HAP-1 (cell line): ENCODE measurements around the gene RASAL2.

Experiments used
- DNase-seq, 2 experiments: peaks; one replicate each; pipeline ENCODE4 v3.0.0-alpha.2; 2016 to 2020; ENCODE audit warnings: low spot score in 2 of 2
- H3K27me3 ChIP-seq: fragments of 250-450 bp; sonication (Bioruptor Pico); 2 replicates; pipeline ENCODE4 v1.5.1; 2020; ENCODE audit warnings: low read depth, mild to moderate bottlenecking, moderate library complexity
- H3K36me3 ChIP-seq: fragments of 250-450 bp; sonication (Bioruptor Pico); replicated peaks from 2 replicates; pipeline ENCODE4 v1.5.1; 2020; ENCODE audit warnings: mild to moderate bottlenecking
- H3K4me1 ChIP-seq: fragments of 250-450 bp; sonication (Bioruptor Pico); 2 replicates; pipeline ENCODE4 v1.5.1; 2020; ENCODE audit warnings: mild to moderate bottlenecking
- H3K4me3 ChIP-seq: fragments of 250-450 bp; sonication (Bioruptor Pico); 2 replicates; pipeline ENCODE4 v1.5.1; 2020; ENCODE audit warnings: mild to moderate bottlenecking, moderate library complexity
- H3K9me3 ChIP-seq: fragments of 250-450 bp; sonication (Bioruptor Pico); 2 replicates; pipeline ENCODE4 v1.5.1; 2020; ENCODE audit warnings: mild to moderate bottlenecking, moderate library complexity
- in situ Hi-C: fragments of 300-500 bp; cut with MboI; formaldehyde crosslinking; loops from 3 replicates; pipeline ENCODE4 v1.14.3; 2020; ENCODE audit warnings: low sequenced_read_pairs, inconsistent platforms, mixed read lengths

Gene RASAL2

DNA sequence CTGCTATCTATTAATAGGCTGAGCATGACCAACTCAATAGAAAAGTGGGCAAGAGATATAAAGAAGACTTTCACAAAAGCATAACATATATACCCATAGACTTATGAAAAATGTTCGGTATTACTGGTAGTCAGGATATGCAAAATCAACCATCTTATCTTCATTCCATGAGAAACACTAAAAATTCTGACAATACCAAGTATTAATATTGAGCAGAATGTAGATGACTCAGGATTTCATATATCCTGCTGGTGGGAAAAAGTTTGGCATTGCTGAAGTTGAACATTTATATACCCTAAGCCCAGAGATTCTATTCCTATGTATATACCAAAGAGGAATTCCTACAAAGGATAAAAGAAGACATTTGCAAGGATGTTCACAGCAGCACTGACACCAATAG is 264.6 kb downstream of the RASAL2 start:
- in situ Hi-C loops = no loop called here
- Histone ChIP-seq H3K4me1 (no peaks in the 10 kb centered on the region), H3K9me3 (no peaks in the 10 kb centered on the region), H3K4me3 (no peak overlapping the region), H3K27me3 (no peaks in the 10 kb centered on the region), H3K36me3 (no peaks in the 10 kb centered on the region)
- no peak for DNase-seq

DNA sequence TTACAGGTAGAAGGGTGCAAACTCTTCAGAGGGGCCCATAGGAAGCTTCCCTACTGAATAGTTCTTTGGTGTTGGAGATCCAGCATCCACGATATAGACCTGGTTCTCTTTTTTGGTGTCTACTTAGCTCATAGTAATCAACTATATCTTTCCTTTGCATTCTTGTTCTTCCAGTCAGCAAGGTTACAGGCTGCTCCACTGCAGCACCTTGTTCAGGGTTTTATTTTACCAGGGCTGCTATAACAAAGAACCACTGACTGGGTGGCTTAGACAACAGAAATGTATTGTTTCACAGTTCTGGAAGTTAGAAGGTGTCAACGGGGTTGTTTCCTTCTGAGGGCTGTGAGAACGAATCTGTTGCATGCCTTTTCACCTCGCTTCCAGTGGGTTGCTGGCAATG is 266.5 kb downstream of the RASAL2 start:
- DNase-seq = no peak
- H3K36me3 ChIP-seq = no peaks in the 10 kb centered on the region
- H3K4me1 ChIP-seq = no peaks in the 10 kb centered on the region
- no peaks in the 10 kb centered on the region for H3K27me3 ChIP-seq
- no peak overlapping the region for H3K4me3 ChIP-seq
- in situ Hi-C loops = no loop called here
- H3K9me3 ChIP-seq = no peaks in the 10 kb centered on the region

DNA sequence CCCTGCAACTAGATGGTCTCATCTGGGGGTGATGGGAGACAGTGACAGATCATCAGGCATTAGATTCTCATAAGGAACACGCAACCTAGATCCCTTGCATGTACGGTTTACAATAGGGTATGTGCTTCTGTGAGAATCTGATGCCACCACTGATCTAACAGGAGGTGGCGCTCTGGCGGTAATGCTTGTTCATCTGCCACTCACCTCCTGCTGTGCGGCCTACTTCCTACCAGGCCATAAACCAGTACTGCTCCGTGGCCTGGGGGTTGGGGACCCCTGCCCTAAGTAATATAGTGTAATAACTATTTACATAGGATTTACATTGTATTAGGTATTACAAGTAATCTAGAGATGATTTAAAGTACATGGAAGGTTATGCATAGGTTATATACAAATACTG is 267.9 kb downstream of the RASAL2 start:
- Histone ChIP-seq H3K4me3 (no peak overlapping the region), H3K36me3 (no peaks in the 10 kb centered on the region), H3K27me3 (no peaks in the 10 kb centered on the region), H3K4me1 (no peaks in the 10 kb centered on the region), H3K9me3 (no peaks in the 10 kb centered on the region)
- in situ Hi-C loops = no loop called here
- no peak for DNase-seq

DNA sequence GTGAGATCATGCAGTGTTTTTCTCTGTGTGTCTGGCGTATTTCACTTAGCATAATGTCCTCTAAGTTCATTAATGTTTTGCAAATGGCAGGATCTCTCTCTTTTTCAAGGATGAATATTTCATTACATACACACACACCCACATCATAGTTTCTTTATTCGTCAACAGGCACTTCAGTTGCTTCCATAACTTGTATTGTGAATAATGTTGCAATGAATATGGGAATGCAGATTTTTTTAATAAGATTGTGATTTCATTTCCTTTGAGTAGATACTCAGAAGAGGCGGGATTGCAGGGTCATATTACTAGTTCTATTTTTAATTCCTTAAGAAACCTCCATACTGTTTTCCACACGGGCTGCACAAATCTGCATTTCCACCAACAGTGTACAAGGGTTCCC is 268.8 kb downstream of the RASAL2 start:
- Histone ChIP-seq H3K4me1 (no peaks in the 10 kb centered on the region), H3K9me3 (no peaks in the 10 kb centered on the region), H3K27me3 (no peaks in the 10 kb centered on the region), H3K4me3 (no peak overlapping the region), H3K36me3 (no peaks in the 10 kb centered on the region)
- no peak for DNase-seq
- in situ Hi-C loops = no loop called here

DNA sequence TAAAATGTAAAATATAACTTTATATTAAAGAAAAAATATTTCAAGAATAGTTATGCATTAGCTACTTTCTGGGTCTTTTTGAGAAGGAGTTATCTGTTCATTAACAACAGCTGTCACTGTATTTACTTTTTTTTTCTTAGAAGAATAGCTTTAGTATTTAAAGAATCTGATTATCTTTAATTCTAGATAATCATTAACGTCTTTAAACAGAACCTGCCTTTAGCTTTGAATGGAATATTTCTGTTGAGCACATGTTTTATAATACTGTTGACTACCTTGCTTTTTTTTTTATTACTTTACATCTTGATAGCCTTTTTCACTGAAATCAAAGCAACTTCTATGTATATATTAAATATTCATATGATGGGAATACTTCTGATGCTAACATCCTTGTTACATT is 270.9 kb downstream of the RASAL2 start:
- Histone ChIP-seq H3K4me3 (no peak overlapping the region), H3K36me3 (no peaks in the 10 kb centered on the region), H3K9me3 (no peaks in the 10 kb centered on the region), H3K4me1 (no peaks in the 10 kb centered on the region), H3K27me3 (no peaks in the 10 kb centered on the region)
- no peak for DNase-seq
- in situ Hi-C loops = no loop called here

DNA sequence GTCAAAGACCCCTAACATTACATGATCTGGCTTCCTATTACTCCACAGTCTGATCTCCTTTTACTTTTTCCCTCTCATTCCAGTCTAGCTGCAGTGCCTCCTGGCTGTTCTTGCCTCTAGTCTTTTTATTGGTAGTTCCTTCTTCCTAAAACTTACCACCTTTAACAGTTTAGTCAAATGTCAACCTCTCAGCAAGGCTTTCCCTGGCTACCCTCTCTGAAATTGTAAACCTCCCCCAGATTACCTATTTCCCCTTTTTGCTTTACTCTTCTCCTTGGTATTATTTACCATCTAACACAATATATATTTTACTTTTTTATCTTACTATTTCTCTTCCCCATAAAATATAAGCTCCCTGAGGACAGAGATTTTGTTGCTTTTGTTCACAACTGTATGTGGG is 273.2 kb downstream of the RASAL2 start:
- no peak for DNase-seq

DNA sequence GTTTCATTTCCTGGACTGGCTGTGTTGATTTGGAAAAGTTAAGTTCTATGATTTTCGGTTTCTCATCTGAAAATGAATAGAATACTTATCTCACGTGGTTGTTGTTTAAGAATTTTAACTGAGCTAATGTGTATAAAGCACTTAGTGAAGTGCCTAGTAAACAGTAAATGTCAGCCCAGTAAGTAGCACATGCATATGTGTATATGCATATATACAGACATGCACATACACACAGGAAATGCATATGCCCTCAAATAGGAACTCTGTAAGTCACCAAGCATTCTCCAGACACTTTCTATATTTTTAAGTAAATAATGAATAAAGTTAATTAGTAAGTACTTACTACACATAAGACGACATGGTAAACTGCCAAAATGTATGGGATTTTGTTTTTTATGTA is 274.3 kb downstream of the RASAL2 start:
- Histone ChIP-seq H3K27me3 (no peaks in the 10 kb centered on the region), H3K4me1 (peaks cover 3% of the 10 kb centered on the region; the same call in 1 of the 2 replicates), H3K36me3 (no peaks in the 10 kb centered on the region), H3K4me3 (no peak overlapping the region), H3K9me3 (no peaks in the 10 kb centered on the region)
- no peak for DNase-seq
- in situ Hi-C loops = no loop called here

More for the DNA sequence above, 273.2 kb downstream of the RASAL2 start:
- Histone ChIP-seq H3K27me3 (no peaks in the 10 kb centered on the region), H3K36me3 (no peaks in the 10 kb centered on the region), H3K9me3 (no peaks in the 10 kb centered on the region), H3K4me1 (peaks cover 3% of the 10 kb centered on the region; the same call in 1 of the 2 replicates), H3K4me3 (no peak overlapping the region)
- in situ Hi-C loops = no loop called here

DNA sequence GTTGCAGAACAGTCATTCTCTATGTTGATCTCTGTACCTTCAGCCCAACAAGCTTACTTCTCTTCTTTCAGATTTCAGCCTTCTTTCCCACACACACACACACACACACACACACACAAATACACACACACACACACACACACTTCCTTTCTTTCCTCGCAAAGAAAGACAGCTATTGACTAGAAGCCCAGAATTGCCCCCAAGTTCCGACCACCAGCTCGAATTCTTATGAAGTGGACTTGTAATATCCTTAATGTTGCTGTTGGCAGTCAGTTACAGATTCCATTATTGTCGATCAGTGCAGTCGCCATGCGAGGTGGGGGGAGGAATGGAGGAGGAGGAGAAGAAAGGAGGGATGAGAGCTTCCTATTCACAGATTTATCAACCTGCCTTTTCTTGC is 277.3 kb downstream of the RASAL2 start:
- Histone ChIP-seq H3K27me3 (no peaks in the 10 kb centered on the region), H3K9me3 (no peaks in the 10 kb centered on the region), H3K4me3 (no peak overlapping the region), H3K4me1 (peaks cover 12% of the 10 kb centered on the region), H3K36me3 (no peaks in the 10 kb centered on the region)
- DNase-seq = peak in 1 of 2 experiments; percentile 29
- in situ Hi-C loops = no loop called here

DNA sequence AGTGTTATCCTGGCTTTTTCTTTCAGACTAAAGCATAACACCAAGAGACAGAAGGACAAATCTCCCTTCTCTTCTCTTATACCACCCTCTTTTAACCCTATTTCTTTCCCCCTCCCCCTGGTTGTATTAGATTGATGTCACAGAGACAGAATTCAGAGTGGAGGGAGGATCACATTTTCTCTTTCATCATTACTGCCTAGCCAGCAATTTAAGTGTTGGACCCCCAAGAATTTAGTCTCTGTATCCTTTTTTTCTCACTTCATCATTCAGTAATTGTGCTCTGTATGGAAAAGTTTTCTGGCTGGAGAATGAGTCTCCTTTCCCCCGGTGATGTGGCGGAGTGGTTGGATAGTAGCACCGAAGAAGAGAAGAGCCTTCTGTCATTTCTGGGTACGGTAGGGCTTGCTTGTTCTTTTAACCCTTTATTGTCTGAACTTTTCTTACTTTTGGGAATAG is 278.1 kb downstream of the RASAL2 start:
- Histone ChIP-seq H3K27me3 (no peaks in the 10 kb centered on the region), H3K4me3 (no peak overlapping the region), H3K4me1 (peaks cover 13% of the 10 kb centered on the region), H3K36me3 (no peaks in the 10 kb centered on the region), H3K9me3 (no peaks in the 10 kb centered on the region)
- no peak for DNase-seq
- in situ Hi-C loops = no loop called here

DNA sequence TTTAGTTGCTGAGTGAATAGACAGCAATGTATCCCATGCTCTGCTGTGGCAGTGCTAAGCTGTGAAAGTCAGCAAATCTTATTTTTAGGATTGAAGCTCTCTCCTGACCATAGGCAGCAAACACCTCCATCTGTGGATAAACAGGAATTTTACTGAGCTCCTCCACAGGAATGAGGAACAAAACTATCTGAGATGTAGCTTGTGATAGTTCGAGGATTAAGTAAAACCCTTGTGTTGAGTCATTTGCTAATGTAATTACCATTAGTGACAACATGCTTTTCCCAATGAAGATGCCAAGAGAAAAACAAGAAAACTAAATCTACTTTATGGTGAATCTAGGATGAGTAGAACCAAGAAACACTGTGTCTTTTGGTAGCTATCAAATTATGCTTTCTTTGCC is 280.1 kb downstream of the RASAL2 start:
- Histone ChIP-seq H3K4me3 (no peak overlapping the region), H3K36me3 (no peaks in the 10 kb centered on the region), H3K9me3 (no peaks in the 10 kb centered on the region), H3K4me1 (peaks cover 13% of the 10 kb centered on the region), H3K27me3 (no peaks in the 10 kb centered on the region)
- DNase-seq = no peak
- in situ Hi-C loops = no loop called here

DNA sequence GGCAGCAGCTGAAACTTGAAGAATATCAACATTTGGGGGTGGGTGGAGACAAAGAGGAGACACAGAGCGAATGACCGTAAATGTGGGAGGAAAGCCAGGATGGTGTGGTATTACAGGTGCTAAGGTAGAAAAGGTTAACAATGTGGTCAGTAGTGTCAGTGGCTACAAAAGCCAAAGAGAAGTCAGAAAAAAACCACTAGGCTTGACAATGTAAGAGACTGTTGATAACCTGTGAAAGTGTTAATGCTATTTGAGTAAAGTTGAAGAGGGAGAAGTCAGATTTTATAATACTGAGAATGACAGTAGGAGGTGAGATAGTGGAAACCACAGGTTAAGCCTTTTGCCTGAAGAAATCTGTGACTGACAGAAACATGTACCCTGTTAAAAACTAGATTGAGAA is 282.1 kb downstream of the RASAL2 start:
- Histone ChIP-seq H3K4me3 (no peak overlapping the region), H3K27me3 (no peaks in the 10 kb centered on the region), H3K4me1 (peaks cover 13% of the 10 kb centered on the region), H3K36me3 (no peaks in the 10 kb centered on the region), H3K9me3 (no peaks in the 10 kb centered on the region)
- in situ Hi-C loops = no loop called here
- DNase-seq = no peak

DNA sequence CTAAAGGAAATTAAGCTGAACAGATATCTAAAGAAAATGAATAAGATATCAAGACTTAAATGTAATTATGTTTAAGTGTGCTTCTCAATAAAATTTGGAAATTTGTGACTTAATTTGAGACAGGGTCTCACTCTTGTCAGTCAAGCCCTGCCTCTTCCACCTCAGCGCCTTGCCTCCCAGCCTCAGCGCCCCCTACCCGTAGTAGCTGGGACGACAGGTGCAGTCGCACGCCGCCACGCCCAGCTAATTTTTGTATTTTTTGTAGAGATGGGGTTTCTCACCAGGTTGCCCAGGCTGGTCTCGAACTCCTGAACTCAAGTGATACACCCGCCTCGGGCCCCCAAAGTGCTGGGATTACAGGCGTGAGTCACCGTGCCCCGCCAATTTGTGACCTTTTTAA is 285.9 kb downstream of the RASAL2 start:
- in situ Hi-C loops = no loop called here
- Histone ChIP-seq H3K36me3 (no peaks in the 10 kb centered on the region), H3K27me3 (no peaks in the 10 kb centered on the region), H3K4me1 (peaks cover 12% of the 10 kb centered on the region), H3K9me3 (no peaks in the 10 kb centered on the region), H3K4me3 (no peak overlapping the region)
- DNase-seq = peak in 1 of 2 experiments; percentile 42

DNA sequence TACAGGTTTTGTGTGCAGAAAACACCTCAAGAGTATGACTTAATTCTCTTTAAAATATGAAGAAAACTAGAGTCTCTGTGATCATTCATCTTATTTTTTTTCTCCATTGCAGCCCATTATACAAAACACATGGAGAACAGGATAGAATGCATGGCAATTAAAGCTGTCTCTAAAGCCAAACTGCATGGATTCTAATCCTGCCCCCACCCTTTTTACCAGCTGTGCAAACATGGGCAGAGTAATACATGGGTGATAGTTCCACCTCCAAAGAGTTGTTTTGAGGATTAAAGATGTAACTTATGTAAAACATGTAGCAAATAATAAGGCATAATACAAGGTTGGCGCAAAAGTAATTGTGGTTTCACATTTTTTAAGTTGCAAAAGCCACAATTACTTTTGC is 288.5 kb downstream of the RASAL2 start:
- H3K9me3 ChIP-seq = no peaks in the 10 kb centered on the region
- no peak for DNase-seq
- H3K36me3 ChIP-seq = no peaks in the 10 kb centered on the region
- H3K4me1 ChIP-seq = 0 out of 2 replicates have a peak, but pooled peaks cover 5% of the 10 kb centered on the region
- no peak overlapping the region for H3K4me3 ChIP-seq
- in situ Hi-C loops = no loop called here
- no peaks in the 10 kb centered on the region for H3K27me3 ChIP-seq

DNA sequence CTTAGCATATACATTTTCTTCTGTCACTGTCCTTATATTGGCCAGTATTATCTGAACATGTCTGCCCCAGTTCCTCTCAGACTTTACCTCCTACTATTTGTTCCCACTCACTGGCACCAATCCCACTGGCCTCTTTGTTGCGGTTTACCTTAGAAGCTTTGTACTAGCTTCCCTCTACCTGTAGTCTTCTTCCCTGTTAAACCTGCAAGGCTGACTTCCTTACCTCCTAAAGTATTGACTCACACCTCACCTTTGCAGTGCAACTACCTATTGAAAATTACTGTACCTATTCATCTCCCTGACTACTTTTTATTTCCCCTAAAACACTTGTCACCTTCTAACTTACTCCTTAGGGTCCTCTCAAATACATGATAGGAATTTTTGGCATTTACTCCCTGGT is 291.8 kb downstream of the RASAL2 start:
- no peaks in the 10 kb centered on the region for H3K36me3 ChIP-seq
- no peak overlapping the region for H3K4me3 ChIP-seq
- DNase-seq = no peak
- no peaks in the 10 kb centered on the region for H3K27me3 ChIP-seq
- in situ Hi-C loops = no loop called here
- 0 out of 2 replicates have a peak, but pooled peaks cover 5% of the 10 kb centered on the region for H3K4me1 ChIP-seq
- no peaks in the 10 kb centered on the region for H3K9me3 ChIP-seq

DNA sequence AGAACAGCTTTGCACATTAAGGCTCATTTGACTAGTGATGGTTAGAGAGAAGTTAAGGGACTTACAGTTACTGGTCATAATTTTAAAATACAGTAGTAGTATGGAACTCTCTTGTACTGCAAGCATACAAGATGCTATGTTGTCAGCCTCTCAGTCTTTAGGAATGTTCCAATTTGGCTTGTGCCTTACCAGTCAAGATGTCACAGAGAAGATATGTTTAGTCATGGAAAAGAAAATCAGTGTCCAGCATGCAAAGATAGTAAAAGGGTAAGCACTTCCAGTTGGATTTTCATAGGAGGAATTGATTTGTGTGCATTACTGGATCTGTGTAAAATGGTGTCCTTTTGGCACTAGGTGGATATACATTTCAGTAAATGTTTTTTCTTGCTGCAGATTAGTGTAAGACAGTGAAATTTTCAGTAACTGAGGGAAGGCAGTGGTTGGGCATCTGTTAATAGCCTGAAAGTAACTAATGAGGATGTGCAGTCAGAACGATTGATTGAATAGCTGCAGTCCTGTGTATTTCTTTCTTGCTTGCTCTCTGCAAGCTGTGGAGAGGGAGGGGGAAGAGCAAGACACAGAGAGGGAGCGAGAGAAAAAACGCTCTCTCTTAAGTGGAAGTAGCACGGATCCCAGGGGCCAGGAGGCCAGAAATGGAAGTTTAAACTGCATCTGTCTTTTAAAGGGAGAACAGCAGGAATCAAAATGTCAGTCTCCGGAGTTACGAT is 294.7 kb downstream of the RASAL2 start:
- Histone ChIP-seq H3K9me3 (no peaks in the 10 kb centered on the region), H3K4me1 (no peaks in the 10 kb centered on the region), H3K4me3 (no peak overlapping the region), H3K36me3 (no peaks in the 10 kb centered on the region), H3K27me3 (no peaks in the 10 kb centered on the region)
- in situ Hi-C loops = no loop called here
- no peak for DNase-seq
